H1 (cell line): ENCODE results near the gene HNRNPA3. TPM values are rescaled to one million over a fixed set of nuclear protein-coding genes. Genes with fewer than 3 reads are reported as not detected.

Experiments
- GABPA ChIP-seq: IDR thresholded peaks from 2 replicates; pipeline ENCODE4 v1.6.1; 2011; ENCODE audit warnings: mild to moderate bottlenecking, low read length, moderate library complexity, borderline replicate concordance; ENCODE audit not compliant: insufficient read depth
- RNF2 ChIP-seq: fragments of 200-900, 300-1000 bp; sonication (generic); IDR thresholded peaks from 2 replicates; pipeline ENCODE4 v1.7.1; 2016; ENCODE audit warnings: borderline replicate concordance, low read depth, mild to moderate bottlenecking, antibody characterized with exemption, low read length; ENCODE audit not compliant: poor library complexity, severe bottlenecking; ENCODE audit errors: missing control alignments
- YY1 ChIP-seq: IDR thresholded peaks from 2 replicates; pipeline ENCODE4 v1.6.1; 2011; ENCODE audit warnings: low read depth, mild to moderate bottlenecking, low read length
- polyA plus RNA-seq, 7 experiments: library from polyadenylated mRNA; depleted of rRNA in 3 of 7; stranded (reverse) in 5 of 7; unstranded in 2 of 7; fragments of >200 nt in 5 of 7; fragments of 200-250 nt in 2 of 7; gene quantifications; 1 replicate in 5 of 7; 2 replicates in 1 of 7; 4 replicates in 1 of 7; pipeline versions ENCODE4 v1.2.1 to v1.2.3, GENCODE V29; 2011 to 2013; ENCODE audit warnings: missing spikeins in 2 of 7, mixed read lengths in 2 of 7
- total RNA-seq: library from RNA; stranded (reverse); fragmentation: NEBNext Ultra II Directional; extraction: Animal tissue kit (Norgen Biotek cat#: 25700); gene quantifications from 2 replicates; pipeline ENCODE4 v1.2.1, GENCODE V29; 2021
- TF ChIP-seq, protein P1 (sequence below): IDR thresholded peaks from 2 replicates; pipeline ENCODE4 v1.6.1; 2011; ENCODE audit warnings: low read depth, mild to moderate bottlenecking, low read length; ENCODE audit not compliant: insufficient read depth

HNRNPA3 gene
- total and polyA plus RNA-seq, 2 of the 8 experiments (the other 6 are each of a cell fraction or from before 2014, with no cell fraction given): 66.1 to 408 TPM

DNA sequence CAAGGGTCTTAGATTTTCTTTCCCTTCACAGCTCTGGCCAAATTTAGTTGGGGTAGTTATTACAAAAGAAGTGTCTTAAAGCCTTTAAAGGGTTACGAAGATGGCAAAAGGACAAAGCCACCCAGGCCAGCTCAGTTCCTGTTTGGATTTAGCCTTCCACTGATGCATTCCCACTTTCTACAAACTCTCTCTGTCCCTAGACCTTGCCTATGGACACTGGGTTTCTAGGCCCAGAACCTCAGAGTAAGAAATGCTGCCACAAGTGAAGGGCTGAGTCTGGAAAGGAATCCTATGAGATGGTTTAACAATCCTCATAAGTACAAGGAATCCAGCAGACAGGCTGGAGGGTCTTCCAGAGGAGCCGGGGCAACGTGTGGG, 38.6 kb downstream of the HNRNPA3 start (continued):
- no peak for TF ChIP-seq GABPA
- no peak for TF ChIP-seq YY1
- TF ChIP-seq RNF2: no peak
- TF ChIP-seq, protein P1, sequence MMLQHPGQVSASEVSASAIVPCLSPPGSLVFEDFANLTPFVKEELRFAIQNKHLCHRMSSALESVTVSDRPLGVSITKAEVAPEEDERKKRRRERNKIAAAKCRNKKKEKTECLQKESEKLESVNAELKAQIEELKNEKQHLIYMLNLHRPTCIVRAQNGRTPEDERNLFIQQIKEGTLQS: no peak
